Skin epidermis (tissue), 12 donors: ENCODE measurements around the gene AXL.
"Not testable (repeated sequence)": the region's sequence is repeated elsewhere in the genome, so short reads cannot be mapped to it uniquely, and the experiment has no call there.

Experiments
- H3K27ac ChIP-seq, 21 experiments: fragments of 200-600 bp; sonication (generic) in 11 of 21; one replicate each; pipeline ENCODE4 v1.5.0; 2020; ENCODE audit warnings: mild to moderate bottlenecking in 3 of 21, inconsistent platforms in 2 of 21, moderate library complexity in 2 of 21
- H3K4me3 ChIP-seq, 7 experiments: fragments of 200-600 bp; sonication (generic) in 2 of 7; one replicate each; pipeline ENCODE4 v1.5.0; 2020; ENCODE audit warnings: inconsistent platforms in 2 of 7, mild to moderate bottlenecking in 2 of 7, moderate library complexity in 1 of 7

The AXL gene

GRCh38 chr19:41204338-41204737 is 14.7 kb upstream of the AXL start:
- not testable (repeated sequence) for H3K4me3 ChIP-seq, H3K27ac ChIP-seq

- H3K4me3 ChIP-seq, result no peak overlapping the region
- H3K27ac ChIP-seq, result peak overlapping the region in 6 of 21 experiments; percentile 19 to 83 (median 43)
These were observed 13.0 kb upstream of the AXL start for GRCh38 chr19:41205995-41206394.

GRCh38 chr19:41206456-41206855 is 12.6 kb upstream of the AXL start:
- peak overlapping the region in 9 of 21 experiments; percentile 22 to 83 (median 43) for H3K27ac ChIP-seq

GRCh38 chr19:41206926-41207750 is 11.9 kb upstream of the AXL start:
- Histone ChIP-seq H3K4me3 (no peak overlapping the region), H3K27ac (peak overlapping the region in 9 of 21 experiments; percentile 15 to 83 (median 43))

More at GRCh38 chr19:41206456-41206855, 12.6 kb upstream of the AXL start:
- no peak overlapping the region for H3K4me3 ChIP-seq

- Histone ChIP-seq H3K4me3 (no peak overlapping the region), H3K27ac (no peak overlapping the region)
These were observed 4.9 kb upstream of the AXL start for GRCh38 chr19:41214161-41214560.

GRCh38 chr19:41217741-41218140 is 1.3 kb upstream of the AXL start:
- no peak overlapping the region for H3K4me3 ChIP-seq
- peak overlapping the region in 12 of 21 experiments; percentile 69 to 99 (median 88) for H3K27ac ChIP-seq

GRCh38 chr19:41218249-41218614 is 791 bp upstream of the AXL start:
- peak overlapping the region in 19 of 21 experiments; percentile 69 to 99 (median 87) for H3K27ac ChIP-seq
- peak overlapping the region in 2 of 7 experiments; percentile 34 to 49 for H3K4me3 ChIP-seq

GRCh38 chr19:41219924-41220567 is 1.0 kb downstream of the AXL start:
- Histone ChIP-seq H3K27ac (peak overlapping the region in 20 of 21 experiments; percentile 60 to 99 (median 87)), H3K4me3 (peak overlapping the region; percentile 32 to 60 (median 48))

GRCh38 chr19:41220811-41221210 is 1.8 kb downstream of the AXL start:
- Histone ChIP-seq H3K27ac (peak overlapping the region in 17 of 21 experiments; percentile 34 to 99 (median 88)), H3K4me3 (peak overlapping the region; percentile 32 to 60 (median 48))

GRCh38 chr19:41221514-41222205 is 2.6 kb downstream of the AXL start:
- Histone ChIP-seq H3K27ac (peak overlapping the region in 11 of 21 experiments; percentile 31 to 99 (median 88)), H3K4me3 (no peak overlapping the region)

- peak overlapping the region in 9 of 21 experiments; percentile 16 to 93 (median 86) for H3K27ac ChIP-seq
- H3K4me3 ChIP-seq, result no peak overlapping the region
These were observed 3.2 kb downstream of the AXL start for GRCh38 chr19:41222240-41222639.

GRCh38 chr19:41223431-41224234 is 4.6 kb downstream of the AXL start:
- peak overlapping the region in 14 of 21 experiments; percentile 7 to 87 (median 52) for H3K27ac ChIP-seq

GRCh38 chr19:41224632-41225031 is 5.6 kb downstream of the AXL start:
- peak overlapping the region in 9 of 21 experiments; percentile 29 to 87 (median 74) for H3K27ac ChIP-seq
- H3K4me3 ChIP-seq, result no peak overlapping the region

More at GRCh38 chr19:41223431-41224234, 4.6 kb downstream of the AXL start:
- H3K4me3 ChIP-seq, result no peak overlapping the region

- Histone ChIP-seq H3K27ac (peak overlapping the region in 19 of 21 experiments; percentile 31 to 89 (median 78)), H3K4me3 (peak overlapping the region; percentile 23 to 48 (median 35))
These were observed 6.4 kb downstream of the AXL start for GRCh38 chr19:41225238-41226052.

GRCh38 chr19:41226053-41226873 is 7.2 kb downstream of the AXL start:
- Histone ChIP-seq H3K4me3 (peak overlapping the region; percentile 23 to 48 (median 35)), H3K27ac (peak overlapping the region in 20 of 21 experiments; percentile 27 to 89 (median 77))

GRCh38 chr19:41226874-41227390 is 7.9 kb downstream of the AXL start:
- H3K27ac ChIP-seq, result peak overlapping the region in 16 of 21 experiments; percentile 60 to 89 (median 79)
- H3K4me3 ChIP-seq, result peak overlapping the region in 2 of 7 experiments; percentile 23 to 48

- no peak overlapping the region for H3K27ac ChIP-seq
- no peak overlapping the region for H3K4me3 ChIP-seq
These were observed 9.5 kb downstream of the AXL start for GRCh38 chr19:41228486-41228885.
